Astrocyte (in vitro differentiated cells and primary cell): Measurements from ENCODE around the gene MBD5. TPM values are rescaled to one million over a fixed set of nuclear protein-coding genes. Genes with fewer than 3 reads are reported as not detected.

Source experiments
- DNase-seq: peaks from one replicate; pipeline ENCODE4 v3.0.0-alpha.2; 2010; ENCODE audit warnings: low read depth
- FAIRE-seq: peaks from 2 replicates; lab custom pipeline; 2011; peaks lifted over from hg19 to GRCh38; lab: Jason Lieb, UNC
- H2AFZ ChIP-seq: 2 replicates; pipeline ENCODE4 v1.6.0; 2012; ENCODE audit warnings: low read depth, low read length, inconsistent platforms
- H3K27ac ChIP-seq: 2 replicates; pipeline ENCODE4 v1.5.1; 2011; ENCODE audit warnings: low read depth, low read length, inconsistent platforms
- H3K27me3 ChIP-seq: 2 replicates; pipeline ENCODE4 v1.6.0; 2011; ENCODE audit warnings: low read length, inconsistent platforms; ENCODE audit not compliant: insufficient read depth
- H3K36me3 ChIP-seq: 2 replicates; pipeline ENCODE4 v1.5.1; 2011; ENCODE audit warnings: low read length, inconsistent platforms; ENCODE audit not compliant: insufficient read depth
- H3K4me1 ChIP-seq: 2 replicates; pipeline ENCODE4 v1.5.1; 2011; ENCODE audit warnings: low read length, inconsistent platforms; ENCODE audit not compliant: insufficient read depth
- H3K4me2 ChIP-seq: 2 replicates; pipeline ENCODE4 v1.6.0; 2012; ENCODE audit warnings: low read length, inconsistent platforms
- H3K4me3 ChIP-seq: 2 replicates; pipeline ENCODE4 v1.5.1; 2011; ENCODE audit warnings: low read depth, mild to moderate bottlenecking, low read length, inconsistent platforms; ENCODE audit not compliant: insufficient read depth
- H3K79me2 ChIP-seq: 2 replicates; pipeline ENCODE4 v1.6.0; 2012; ENCODE audit warnings: mild to moderate bottlenecking, low read length, inconsistent platforms; ENCODE audit not compliant: insufficient read depth
- H3K9ac ChIP-seq: 2 replicates; pipeline ENCODE4 v1.6.0; 2012; ENCODE audit warnings: mild to moderate bottlenecking, low read length, inconsistent platforms
- H3K9me3 ChIP-seq: 2 replicates; pipeline ENCODE4 v1.5.1; 2012; ENCODE audit warnings: low read depth, mild to moderate bottlenecking, low read length, inconsistent platforms; ENCODE audit not compliant: insufficient read depth
- H4K20me1 ChIP-seq: 2 replicates; pipeline ENCODE4 v1.6.0; 2012; ENCODE audit warnings: low read length, inconsistent platforms; ENCODE audit not compliant: insufficient read depth
- H3K27ac Mint-ChIP-seq: one replicate; pipeline ENCODE4 v1.8.0; 2021; ENCODE audit warnings: mild to moderate bottlenecking, mixed read lengths; ENCODE audit not compliant: unreplicated experiment
- H3K27me3 Mint-ChIP-seq: one replicate; pipeline ENCODE4 v1.8.0; 2021; ENCODE audit warnings: low read depth, mixed read lengths; ENCODE audit not compliant: unreplicated experiment
- H3K36me3 Mint-ChIP-seq: one replicate; pipeline ENCODE4 v1.8.0; 2021; ENCODE audit warnings: low read depth, mixed read lengths; ENCODE audit not compliant: unreplicated experiment
- H3K4me1 Mint-ChIP-seq: one replicate; pipeline ENCODE4 v1.8.0; 2021; ENCODE audit warnings: low read depth, mixed read lengths; ENCODE audit not compliant: unreplicated experiment
- H3K4me3 Mint-ChIP-seq: one replicate; pipeline ENCODE4 v1.8.0; 2021; ENCODE audit warnings: mild to moderate bottlenecking, moderate library complexity, mixed read lengths; ENCODE audit not compliant: unreplicated experiment
- H3K9me3 Mint-ChIP-seq: one replicate; pipeline ENCODE4 v1.8.0; 2021; ENCODE audit warnings: mild to moderate bottlenecking, mixed read lengths; ENCODE audit not compliant: unreplicated experiment
- CTCF ChIP-seq: IDR thresholded peaks from 2 replicates; pipeline ENCODE4 v1.5.1; 2011; ENCODE audit warnings: low read depth, mild to moderate bottlenecking, inconsistent platforms, low read length, moderate library complexity; ENCODE audit not compliant: insufficient read depth
- EZH2 ChIP-seq: IDR thresholded peaks from 2 replicates; pipeline ENCODE4 v1.6.1; 2012; ENCODE audit warnings: mild to moderate bottlenecking, low read length, inconsistent platforms; ENCODE audit not compliant: insufficient read depth
- total RNA-seq: library from RNA; stranded (reverse); gene quantifications from 2 replicates; pipeline ENCODE4 v1.2.1, GENCODE V29; 2021

The MBD5 gene
- total RNA-seq, 1 donor from 2014 or later = 53.6 TPM

- no peaks in the 10 kb centered on the region for H3K36me3 Mint-ChIP-seq
- Histone ChIP-seq H3K36me3 (no peaks in the 10 kb centered on the region), H3K27ac (no peak overlapping the region), H3K4me1 (no peaks in the 10 kb centered on the region), H3K27me3 (no peaks in the 10 kb centered on the region), H3K9ac (no peak overlapping the region), H3K4me2 (no peak overlapping the region), H3K9me3 (no peaks in the 10 kb centered on the region), H4K20me1 (no peaks in the 10 kb centered on the region), H2AFZ (no peak overlapping the region), H3K4me3 (no peak overlapping the region), H3K79me2 (no peaks in the 10 kb centered on the region)
- no peaks in the 10 kb centered on the region for H3K27me3 Mint-ChIP-seq
- no peaks in the 10 kb centered on the region for H3K4me1 Mint-ChIP-seq
- H3K4me3 Mint-ChIP-seq = no peak overlapping the region
- DNase-seq = no peak
- no peak overlapping the region for H3K27ac Mint-ChIP-seq
- no peak for FAIRE-seq
- H3K9me3 Mint-ChIP-seq = no peaks in the 10 kb centered on the region
- no peak for TF ChIP-seq CTCF
- no peak for TF ChIP-seq EZH2
These were observed 511.0 kb downstream of the MBD5 start for GRCh38 chr2:148531669-148532428.

- Mint-ChIP-seq H3K36me3 (no peaks in the 10 kb centered on the region), H3K4me1 (no peaks in the 10 kb centered on the region), H3K9me3 (no peaks in the 10 kb centered on the region), H3K27me3 (no peaks in the 10 kb centered on the region), H3K4me3 (no peak overlapping the region), H3K27ac (no peak overlapping the region)
- DNase-seq = no peak
- Histone ChIP-seq H3K27ac (no peak overlapping the region), H3K9me3 (no peaks in the 10 kb centered on the region), H3K4me3 (no peak overlapping the region), H3K79me2 (no peaks in the 10 kb centered on the region), H4K20me1 (no peaks in the 10 kb centered on the region), H3K4me1 (no peaks in the 10 kb centered on the region), H3K9ac (no peak overlapping the region), H3K4me2 (no peak overlapping the region), H3K36me3 (no peaks in the 10 kb centered on the region), H3K27me3 (no peaks in the 10 kb centered on the region), H2AFZ (no peak overlapping the region)
- TF ChIP-seq CTCF (no peak), EZH2 (no peak)
- FAIRE-seq = no peak
These were observed 512.1 kb downstream of the MBD5 start for GRCh38 chr2:148533004-148533403.

- Histone ChIP-seq H3K27ac (no peak overlapping the region), H2AFZ (no peak overlapping the region), H3K4me1 (no peaks in the 10 kb centered on the region), H3K9me3 (no peaks in the 10 kb centered on the region), H4K20me1 (no peaks in the 10 kb centered on the region), H3K79me2 (no peaks in the 10 kb centered on the region), H3K9ac (no peak overlapping the region), H3K4me2 (no peak overlapping the region), H3K4me3 (no peak overlapping the region), H3K36me3 (no peaks in the 10 kb centered on the region), H3K27me3 (no peaks in the 10 kb centered on the region)
- Mint-ChIP-seq H3K27ac (no peak overlapping the region), H3K4me1 (no peaks in the 10 kb centered on the region), H3K36me3 (no peaks in the 10 kb centered on the region), H3K9me3 (no peaks in the 10 kb centered on the region), H3K4me3 (no peak overlapping the region), H3K27me3 (no peaks in the 10 kb centered on the region)
- no peak for DNase-seq
- no peak for TF ChIP-seq CTCF
- no peak for TF ChIP-seq EZH2
- FAIRE-seq = no peak
These were observed 512.8 kb downstream of the MBD5 start for GRCh38 chr2:148533685-148534084.
